ENCODE data around the gene POPDC3.

The POPDC3 gene

DNA sequence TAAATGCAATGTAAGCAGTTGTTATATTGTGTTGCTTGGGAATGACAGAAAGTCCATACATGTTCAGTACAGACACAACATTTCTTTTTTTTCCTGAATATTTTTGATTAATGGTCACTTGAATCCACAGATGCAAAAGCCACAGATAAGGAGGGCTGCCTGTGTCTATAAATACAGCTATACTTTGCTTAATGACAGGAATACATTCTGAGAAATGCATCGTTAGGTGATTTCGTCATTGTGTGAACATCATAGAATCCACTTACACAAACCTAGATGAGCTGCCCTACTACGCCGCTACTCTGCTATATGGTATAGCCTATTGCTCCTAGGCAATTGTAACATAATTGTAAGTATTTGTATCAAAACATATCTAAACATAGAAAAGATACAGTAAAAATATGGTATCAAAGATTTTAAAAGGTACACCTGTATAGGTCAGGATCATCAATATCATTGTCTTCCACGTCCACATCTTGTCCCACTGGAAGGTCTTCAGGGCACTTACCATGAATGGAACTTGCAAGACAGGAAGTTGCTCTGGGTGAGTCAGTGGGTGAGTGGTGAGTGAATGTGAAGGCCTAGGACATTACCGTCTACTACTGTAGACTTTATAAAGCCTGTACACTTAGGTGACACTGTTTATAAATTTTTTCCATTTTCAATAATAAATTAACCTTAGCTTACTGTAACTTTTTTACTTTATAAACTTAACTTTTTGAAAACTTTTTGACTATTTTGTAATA is 27.9 kb upstream of the POPDC3 start:
- peaks cover 6% of the 10 kb centered on the region for H3K4me1 Mint-ChIP-seq
- ATAC-seq: no peak
- H3K36me3 Mint-ChIP-seq: no peaks in the 10 kb centered on the region
- no peaks in the 10 kb centered on the region for H3K9me3 Mint-ChIP-seq
- peaks cover 13% of the 10 kb centered on the region for H3K27me3 Mint-ChIP-seq
- no peak overlapping the region for H3K4me3 Mint-ChIP-seq
- no peak overlapping the region for H3K27ac Mint-ChIP-seq

DNA sequence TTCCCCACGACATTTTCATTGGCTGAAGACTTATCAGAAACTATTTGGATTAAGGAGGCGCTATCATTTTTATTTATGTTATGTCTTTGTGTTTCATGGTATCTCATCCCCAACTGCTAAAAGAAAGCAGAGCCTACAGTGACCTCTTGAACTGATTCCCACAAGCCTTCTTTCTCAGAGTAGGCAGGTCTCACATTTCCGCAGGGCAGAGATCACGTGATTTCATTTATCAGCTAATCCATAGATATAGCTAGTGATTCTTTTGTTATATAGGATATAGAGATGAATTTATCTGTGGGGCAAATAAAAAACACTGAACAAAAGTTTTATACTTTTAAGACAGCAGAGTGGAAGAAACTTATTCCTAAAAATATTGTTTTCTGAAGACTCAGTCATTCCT is 25.0 kb upstream of the POPDC3 start:
- H3K4me1 Mint-ChIP-seq: no peaks in the 10 kb centered on the region

DNA sequence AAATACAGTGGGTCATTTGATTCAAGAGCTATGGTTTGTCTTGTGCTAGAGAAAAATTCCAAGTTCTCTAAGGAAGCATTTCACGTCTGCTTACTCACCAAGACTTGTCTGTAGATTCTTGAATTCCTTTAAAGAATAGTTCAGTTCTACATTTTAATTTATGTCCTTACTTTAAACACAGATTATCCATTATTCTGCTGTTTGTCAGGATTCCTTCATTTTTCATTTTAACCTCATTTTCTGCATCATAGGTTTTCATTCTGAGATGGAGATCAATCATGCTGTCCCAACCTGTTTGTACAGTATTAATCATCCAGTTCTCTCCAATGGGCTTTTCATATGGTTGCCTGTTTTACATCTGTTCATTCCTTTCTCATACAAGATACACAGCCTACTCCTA is 24.5 kb upstream of the POPDC3 start:
- H3K4me1 Mint-ChIP-seq: no peaks in the 10 kb centered on the region

More for the DNA sequence above, 25.0 kb upstream of the POPDC3 start:
- Mint-ChIP-seq H3K36me3 (no peaks in the 10 kb centered on the region), H3K9me3 (no peaks in the 10 kb centered on the region), H3K27ac (no peak overlapping the region), H3K4me3 (no peak overlapping the region), H3K27me3 (peaks cover 13% of the 10 kb centered on the region)
- ATAC-seq: no peak

DNA sequence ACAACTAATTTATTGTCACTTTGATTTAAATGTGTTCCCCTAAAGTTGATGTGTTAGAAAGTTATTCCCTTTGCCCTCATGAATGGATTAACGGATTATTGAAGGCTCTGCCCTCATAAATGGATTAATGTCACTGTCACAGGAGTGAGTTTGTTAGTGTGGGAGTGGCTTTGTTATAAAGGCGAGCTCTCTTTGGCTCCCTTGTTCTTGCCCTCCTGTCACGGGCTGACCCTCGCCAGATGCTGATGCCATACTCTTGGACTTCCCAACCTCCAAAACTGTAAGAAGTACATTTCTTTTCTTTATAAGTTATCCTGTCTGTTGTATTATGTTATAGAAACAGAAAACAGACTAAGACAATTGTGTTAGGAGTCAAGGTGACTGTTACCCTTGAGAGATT is 22.7 kb upstream of the POPDC3 start:
- no peaks in the 10 kb centered on the region for H3K36me3 Mint-ChIP-seq
- no peaks in the 10 kb centered on the region for H3K4me1 Mint-ChIP-seq
- H3K27ac Mint-ChIP-seq: no peak overlapping the region
- no peak for ATAC-seq
- no peaks in the 10 kb centered on the region for H3K9me3 Mint-ChIP-seq
- H3K27me3 Mint-ChIP-seq: peaks cover 13% of the 10 kb centered on the region
- H3K4me3 Mint-ChIP-seq: no peak overlapping the region

More for the DNA sequence above, 24.5 kb upstream of the POPDC3 start:
- H3K9me3 Mint-ChIP-seq: no peaks in the 10 kb centered on the region
- H3K36me3 Mint-ChIP-seq: no peaks in the 10 kb centered on the region
- no peak for ATAC-seq
- peaks cover 13% of the 10 kb centered on the region for H3K27me3 Mint-ChIP-seq
- no peak overlapping the region for H3K4me3 Mint-ChIP-seq
- H3K27ac Mint-ChIP-seq: no peak overlapping the region

DNA sequence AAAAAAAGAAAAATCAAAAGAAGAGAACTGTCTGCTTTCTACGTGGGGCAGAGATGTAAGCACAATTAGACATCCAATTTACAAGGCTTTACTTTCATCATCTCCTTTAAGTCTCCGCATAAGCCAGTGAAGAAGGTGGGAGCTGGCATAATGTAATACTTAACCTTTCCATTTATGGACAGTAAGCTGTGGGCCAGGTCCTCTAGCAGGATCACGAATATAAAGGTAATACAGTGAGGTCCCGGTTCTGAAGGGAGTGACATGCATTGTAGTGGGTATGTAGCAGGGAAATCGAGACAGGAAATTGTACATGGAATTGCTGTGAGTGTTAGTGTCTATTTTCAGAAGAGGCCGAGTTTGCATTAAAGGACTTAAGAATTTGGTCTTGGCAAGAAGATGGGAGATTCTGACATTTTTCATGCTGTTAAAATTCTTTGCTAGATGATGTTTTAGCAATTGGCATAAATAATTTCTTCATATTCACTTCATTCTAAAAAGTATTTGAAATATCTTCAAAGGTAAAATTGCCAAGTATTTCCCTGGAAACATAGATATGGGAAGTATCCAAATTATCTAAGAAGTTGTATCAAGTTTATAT is 20.4 kb upstream of the POPDC3 start:
- no peak overlapping the region for H3K27ac Mint-ChIP-seq
- no peak for ATAC-seq
- peaks cover 20% of the 10 kb centered on the region for H3K27me3 Mint-ChIP-seq
- no peaks in the 10 kb centered on the region for H3K4me1 Mint-ChIP-seq
- H3K4me3 Mint-ChIP-seq: no peak overlapping the region
- no peaks in the 10 kb centered on the region for H3K36me3 Mint-ChIP-seq
- peaks cover 3% of the 10 kb centered on the region for H3K9me3 Mint-ChIP-seq

DNA sequence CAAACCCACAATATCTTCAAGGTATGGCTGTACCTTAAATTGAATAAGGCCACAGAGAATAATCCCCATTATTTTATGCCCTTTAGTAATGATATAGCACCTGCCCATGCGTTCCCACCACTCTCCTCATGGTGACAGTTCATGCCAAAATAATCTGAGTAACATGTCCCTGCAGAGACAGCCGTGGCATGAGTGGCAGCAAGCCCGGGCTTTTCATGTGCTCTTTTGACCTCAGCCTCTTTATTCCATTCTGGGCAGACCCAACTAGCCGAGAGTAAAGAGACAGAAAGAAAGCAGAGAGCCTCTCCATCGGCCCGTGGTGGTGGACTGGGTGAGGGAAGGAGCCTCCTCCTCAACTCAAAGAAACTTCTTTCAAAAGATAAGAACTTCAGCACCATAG is 19.9 kb upstream of the POPDC3 start:
- H3K4me1 Mint-ChIP-seq: no peaks in the 10 kb centered on the region
- H3K36me3 Mint-ChIP-seq: no peaks in the 10 kb centered on the region
- ATAC-seq: no peak
- no peak overlapping the region for H3K27ac Mint-ChIP-seq
- H3K9me3 Mint-ChIP-seq: peaks cover 3% of the 10 kb centered on the region
- no peak overlapping the region for H3K4me3 Mint-ChIP-seq
- H3K27me3 Mint-ChIP-seq: peaks cover 25% of the 10 kb centered on the region

DNA sequence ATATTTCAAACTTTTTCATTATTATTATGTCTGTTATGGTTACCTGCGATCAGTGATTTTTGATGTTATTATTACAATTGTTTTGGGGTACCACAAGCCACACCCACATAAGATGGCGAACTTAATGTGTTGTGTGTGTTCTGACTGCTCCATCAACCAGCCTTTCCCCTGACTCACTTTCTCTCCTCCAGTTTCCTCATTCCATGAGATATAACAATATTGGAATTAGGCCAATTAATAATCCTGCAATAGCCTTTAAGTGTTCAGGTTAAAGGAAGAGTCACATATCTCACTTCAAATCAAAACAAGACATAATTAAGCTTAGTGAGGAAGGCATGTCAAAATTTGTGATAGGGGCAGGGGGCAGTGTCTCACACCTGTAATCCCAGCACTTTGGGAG is 16.3 kb upstream of the POPDC3 start:
- peaks cover 3% of the 10 kb centered on the region for H3K9me3 Mint-ChIP-seq
- peaks cover 32% of the 10 kb centered on the region for H3K27me3 Mint-ChIP-seq
- H3K4me1 Mint-ChIP-seq: no peaks in the 10 kb centered on the region
- ATAC-seq: no peak
- H3K4me3 Mint-ChIP-seq: no peak overlapping the region
- no peak overlapping the region for H3K27ac Mint-ChIP-seq
- no peaks in the 10 kb centered on the region for H3K36me3 Mint-ChIP-seq

GRCh38 chr6:105194591-105194990 is 14.8 kb upstream of the POPDC3 start:
- Mint-ChIP-seq H3K27me3 (peaks cover 35% of the 10 kb centered on the region), H3K4me3 (no peak overlapping the region), H3K36me3 (no peaks in the 10 kb centered on the region), H3K4me1 (no peaks in the 10 kb centered on the region), H3K27ac (no peak overlapping the region), H3K9me3 (peaks cover 3% of the 10 kb centered on the region)
- ATAC-seq: no peak

GRCh38 chr6:105194106-105194505 is 14.3 kb upstream of the POPDC3 start:
- Mint-ChIP-seq H3K27me3 (peaks cover 39% of the 10 kb centered on the region), H3K9me3 (peaks cover 3% of the 10 kb centered on the region), H3K36me3 (no peaks in the 10 kb centered on the region), H3K4me3 (no peak overlapping the region), H3K4me1 (no peaks in the 10 kb centered on the region), H3K27ac (no peak overlapping the region)
- ATAC-seq: no peak

DNA sequence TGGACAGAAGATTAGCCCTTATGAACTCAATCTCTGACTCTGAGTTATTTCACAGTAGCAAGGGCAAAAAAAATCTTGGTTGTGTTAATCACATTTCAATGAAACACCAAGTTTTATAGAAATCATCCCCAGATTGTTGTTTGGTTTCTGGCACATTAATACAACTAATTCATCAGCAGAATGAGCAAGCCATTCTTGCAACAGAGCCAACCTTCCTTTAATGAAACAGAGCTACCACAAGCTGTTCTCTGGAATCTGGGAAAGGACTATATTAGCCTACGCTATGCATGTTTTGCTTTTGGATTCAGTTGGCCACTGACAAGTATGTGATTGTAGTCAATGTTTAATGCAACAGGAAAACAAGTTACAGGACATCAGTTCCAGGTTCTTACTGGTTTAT is 13.8 kb upstream of the POPDC3 start:
- Mint-ChIP-seq H3K36me3 (no peaks in the 10 kb centered on the region), H3K4me1 (no peaks in the 10 kb centered on the region), H3K4me3 (no peak overlapping the region), H3K9me3 (peaks cover 3% of the 10 kb centered on the region), H3K27me3 (peaks cover 39% of the 10 kb centered on the region), H3K27ac (no peak overlapping the region)
- no peak for ATAC-seq

DNA sequence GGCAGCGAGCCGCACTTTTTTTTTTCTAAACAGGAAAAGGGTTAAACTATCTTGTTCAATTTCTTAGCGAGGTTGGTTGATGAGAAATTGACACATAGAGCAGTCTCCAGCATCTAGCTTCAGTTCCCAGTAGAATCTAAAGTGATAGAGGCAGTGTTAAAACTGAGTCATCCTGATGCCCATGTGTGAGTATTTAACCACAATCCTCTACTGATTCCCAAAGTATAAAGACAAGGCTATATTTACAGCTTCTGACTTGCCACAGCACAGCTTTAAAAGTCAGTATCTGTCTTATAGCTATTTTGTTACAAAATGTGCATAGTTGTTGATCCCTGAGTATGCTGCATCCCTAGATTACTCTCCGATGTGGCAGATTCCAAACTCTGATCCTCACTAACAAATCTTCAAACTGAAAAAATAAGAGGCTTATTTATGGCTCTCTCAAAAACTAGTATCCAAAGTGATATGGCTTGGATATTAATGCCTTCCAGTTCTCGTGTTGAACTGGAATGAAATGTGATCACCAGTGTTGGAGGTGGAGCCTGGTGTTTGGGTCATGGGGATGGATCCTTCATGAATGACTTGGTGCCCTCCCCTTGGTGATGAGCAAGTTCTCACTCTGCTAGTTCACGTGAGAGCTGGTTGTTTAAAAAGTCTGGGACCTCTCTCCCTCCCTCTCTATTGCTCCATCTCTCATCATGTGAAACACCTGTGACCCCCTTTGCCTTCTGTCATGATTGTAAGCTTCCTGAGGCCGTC is 13.1 kb upstream of the POPDC3 start:
- no peak overlapping the region for H3K27ac Mint-ChIP-seq
- H3K4me1 Mint-ChIP-seq: no peaks in the 10 kb centered on the region
- no peak for ATAC-seq
- no peaks in the 10 kb centered on the region for H3K36me3 Mint-ChIP-seq
- peaks cover 39% of the 10 kb centered on the region for H3K27me3 Mint-ChIP-seq
- peaks cover 3% of the 10 kb centered on the region for H3K9me3 Mint-ChIP-seq
- no peak overlapping the region for H3K4me3 Mint-ChIP-seq

DNA sequence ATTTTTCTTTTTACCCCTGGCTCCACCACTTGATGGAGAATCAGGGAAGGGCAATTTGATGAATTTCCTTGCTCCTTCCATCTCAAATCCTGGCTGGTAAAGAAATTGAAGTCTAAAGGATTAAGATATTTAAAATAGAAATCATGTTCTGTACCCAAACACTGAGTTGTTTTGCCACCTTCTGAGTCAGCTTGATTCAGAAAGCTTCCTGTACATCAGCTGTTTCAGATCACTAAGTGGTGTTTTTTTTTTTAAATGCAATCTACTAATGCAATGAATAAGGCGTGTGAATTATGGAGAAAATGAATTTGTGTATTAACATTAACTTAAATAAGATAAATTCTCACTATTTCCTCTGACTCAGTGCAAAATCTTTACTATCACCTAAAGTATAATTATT is 11.5 kb upstream of the POPDC3 start:
- H3K27me3 Mint-ChIP-seq: peaks cover 30% of the 10 kb centered on the region
- no peak overlapping the region for H3K4me3 Mint-ChIP-seq
- H3K9me3 Mint-ChIP-seq: peaks cover 3% of the 10 kb centered on the region
- H3K27ac Mint-ChIP-seq: no peak overlapping the region
- ATAC-seq: no peak
- no peaks in the 10 kb centered on the region for H3K36me3 Mint-ChIP-seq
- no peaks in the 10 kb centered on the region for H3K4me1 Mint-ChIP-seq

DNA sequence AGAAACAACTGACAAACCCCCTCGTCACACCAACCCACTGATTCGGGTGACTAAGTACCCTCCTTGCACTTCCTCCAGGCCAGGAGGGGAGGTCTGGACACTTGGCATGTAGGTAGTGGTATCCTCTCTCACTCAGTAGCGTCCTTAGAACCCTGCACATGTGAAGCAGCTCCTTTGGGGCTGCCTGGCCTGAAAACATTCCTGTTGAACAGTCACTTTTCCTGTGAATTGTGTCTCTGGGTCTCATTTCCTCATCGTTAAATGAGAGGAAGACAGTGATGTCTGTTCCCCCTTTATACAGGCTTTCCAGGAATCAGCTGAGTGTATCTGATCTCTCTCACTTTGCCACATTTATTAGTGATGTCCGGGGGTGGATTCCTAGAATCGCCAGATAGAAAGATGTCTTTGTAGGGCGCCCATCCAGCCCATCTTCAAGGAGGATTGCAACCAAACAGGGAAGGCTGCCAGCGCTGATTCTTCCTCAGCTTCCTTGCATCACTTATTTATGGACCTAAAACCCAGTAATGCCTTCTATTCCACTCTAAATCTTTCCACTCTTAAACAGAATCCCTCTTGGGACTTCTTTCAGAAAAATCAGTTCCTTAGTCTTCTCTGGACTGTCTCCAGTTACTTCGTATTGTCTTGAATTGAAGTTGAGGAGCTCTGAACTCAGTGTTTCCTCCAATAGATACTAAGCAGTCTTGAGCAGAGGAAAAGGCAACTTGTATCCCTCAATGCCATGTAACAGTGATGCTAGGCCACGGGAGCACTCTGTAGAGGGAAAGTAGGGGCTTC is 9.4 kb upstream of the POPDC3 start:
- Mint-ChIP-seq H3K27ac (no peak overlapping the region), H3K4me1 (no peaks in the 10 kb centered on the region), H3K36me3 (no peaks in the 10 kb centered on the region), H3K27me3 (peaks cover 10% of the 10 kb centered on the region), H3K4me3 (no peak overlapping the region), H3K9me3 (no peaks in the 10 kb centered on the region)
- no peak for ATAC-seq

DNA sequence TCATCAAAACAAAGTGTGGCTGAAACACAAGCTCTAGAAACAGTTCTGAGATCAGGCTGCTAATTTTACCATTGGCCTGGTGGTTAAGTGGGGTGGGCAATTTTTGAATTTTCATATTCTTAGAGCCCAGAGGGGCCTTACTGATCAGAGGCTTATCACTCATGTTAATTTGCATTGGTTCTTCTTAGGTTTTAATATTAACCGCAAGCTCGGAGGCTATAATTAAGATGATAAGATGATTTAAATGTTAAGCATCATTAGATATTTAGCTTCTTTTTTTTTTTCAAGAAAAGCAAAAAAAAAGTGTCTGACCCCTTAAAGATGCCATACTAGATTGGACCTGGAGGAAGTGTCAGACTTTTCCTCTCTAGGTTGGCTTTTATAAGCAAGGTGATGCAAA is 8.4 kb upstream of the POPDC3 start:
- H3K9me3 Mint-ChIP-seq: no peaks in the 10 kb centered on the region
- peaks cover 18% of the 10 kb centered on the region for H3K27me3 Mint-ChIP-seq
- H3K4me3 Mint-ChIP-seq: no peak overlapping the region
- H3K27ac Mint-ChIP-seq: no peak overlapping the region
- ATAC-seq: no peak
- no peaks in the 10 kb centered on the region for H3K4me1 Mint-ChIP-seq
- no peaks in the 10 kb centered on the region for H3K36me3 Mint-ChIP-seq

DNA sequence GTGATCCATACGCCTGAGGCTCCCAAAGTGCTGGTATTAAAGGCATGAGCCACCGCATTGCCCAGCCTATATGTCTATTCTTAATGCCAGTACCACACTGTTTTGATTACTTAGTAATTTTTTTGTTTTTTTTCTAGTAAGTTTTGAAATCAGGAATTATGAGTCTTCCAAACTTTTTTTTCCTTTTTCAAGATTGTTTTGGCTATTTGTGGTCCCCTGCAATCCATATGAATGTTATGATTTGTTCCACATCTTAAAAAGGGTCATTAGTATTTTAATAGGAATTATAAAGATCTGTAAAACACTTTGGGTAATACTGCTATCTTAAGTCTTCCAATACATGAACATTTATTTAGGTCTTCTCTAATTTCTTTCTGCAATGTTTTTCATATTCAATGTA is 6.8 kb upstream of the POPDC3 start:
- H3K27ac Mint-ChIP-seq: no peak overlapping the region
- peaks cover 35% of the 10 kb centered on the region for H3K27me3 Mint-ChIP-seq
- ATAC-seq: no peak
- no peaks in the 10 kb centered on the region for H3K9me3 Mint-ChIP-seq
- H3K36me3 Mint-ChIP-seq: no peaks in the 10 kb centered on the region
- H3K4me3 Mint-ChIP-seq: no peak overlapping the region
- no peaks in the 10 kb centered on the region for H3K4me1 Mint-ChIP-seq
